GM18505 (cell line): Measurements from ENCODE around the gene CHST15.
"Not testable (repeated sequence)": the region's sequence is repeated elsewhere in the genome, so short reads cannot be mapped to it uniquely, and the experiment has no call there.

ENCODE experiments used
- ATAC-seq: cut with Tn5 transposase; IDR thresholded peaks from one replicate; pipeline ENCODE4 v1.9.1; 2021; ENCODE audit not compliant: unreplicated experiment
- POLR2A ChIP-seq: IDR thresholded peaks from 4 replicates; pipeline ENCODE4 v1.6.1; 2011; ENCODE audit warnings: borderline replicate concordance; ENCODE audit not compliant: insufficient read depth, insufficient read length; ENCODE audit errors: extremely low read depth

The CHST15 gene

DNA sequence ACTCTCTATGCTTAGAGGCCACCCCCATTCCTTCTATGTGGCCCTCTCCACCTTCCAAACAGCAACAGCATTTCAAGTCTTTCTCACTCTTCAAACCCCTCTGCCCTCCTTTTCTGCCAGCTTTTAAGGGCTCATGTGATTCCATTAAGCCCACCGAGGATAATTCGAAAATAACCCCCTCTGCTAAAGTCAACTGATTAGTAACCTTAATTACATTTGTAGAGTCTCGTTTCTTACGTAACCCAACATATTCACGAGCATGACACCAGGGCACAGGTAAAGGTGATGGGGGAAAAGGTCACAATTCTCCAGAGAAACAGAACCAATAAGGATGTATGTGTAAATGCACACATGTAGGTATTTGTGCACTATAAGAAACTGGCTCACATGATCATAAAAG is 6.7 kb upstream of the CHST15 start:
- ATAC-seq = no peak
- TF ChIP-seq POLR2A = no peak

DNA sequence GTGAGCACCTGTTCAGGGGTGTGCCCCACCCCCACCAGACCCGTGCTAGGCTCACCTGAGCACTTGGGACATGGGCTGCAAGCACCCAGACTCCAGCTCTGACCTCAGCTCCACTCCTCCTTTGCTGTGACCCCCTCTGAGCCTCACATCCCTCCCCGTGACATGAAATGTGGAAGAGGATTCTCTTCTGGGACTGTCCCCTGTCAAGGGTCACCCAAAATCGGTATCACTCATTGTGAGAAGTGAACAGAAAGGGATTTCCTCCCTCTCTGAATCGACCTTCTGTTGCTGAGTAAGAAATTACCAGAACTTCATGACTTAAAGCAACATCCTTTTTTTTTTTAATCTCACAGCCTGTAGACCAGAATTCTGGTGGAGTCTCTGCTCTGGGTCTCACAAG is 6.2 kb upstream of the CHST15 start:
- ATAC-seq = no peak
- TF ChIP-seq POLR2A = no peak

DNA sequence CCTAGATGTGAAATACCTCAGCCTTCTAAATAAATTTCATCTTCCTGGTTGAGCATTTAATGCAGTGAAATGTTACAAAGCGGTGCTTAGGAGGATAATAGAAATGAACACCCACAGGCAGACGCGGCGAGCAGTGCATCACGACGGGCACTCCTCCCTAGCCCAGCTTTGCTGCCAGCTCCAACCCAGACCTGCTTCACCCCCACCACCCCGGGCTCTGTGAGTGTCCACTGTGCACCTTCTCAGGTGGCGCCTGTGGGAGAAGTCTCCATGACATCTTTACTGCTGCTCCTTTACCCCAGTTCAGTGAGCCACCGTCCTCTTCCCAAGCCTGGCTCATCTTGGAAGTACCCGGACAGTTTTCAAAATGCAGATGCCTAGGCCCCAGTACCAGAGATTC is 5.2 kb upstream of the CHST15 start:
- TF ChIP-seq POLR2A = no peak
- ATAC-seq = no peak

DNA sequence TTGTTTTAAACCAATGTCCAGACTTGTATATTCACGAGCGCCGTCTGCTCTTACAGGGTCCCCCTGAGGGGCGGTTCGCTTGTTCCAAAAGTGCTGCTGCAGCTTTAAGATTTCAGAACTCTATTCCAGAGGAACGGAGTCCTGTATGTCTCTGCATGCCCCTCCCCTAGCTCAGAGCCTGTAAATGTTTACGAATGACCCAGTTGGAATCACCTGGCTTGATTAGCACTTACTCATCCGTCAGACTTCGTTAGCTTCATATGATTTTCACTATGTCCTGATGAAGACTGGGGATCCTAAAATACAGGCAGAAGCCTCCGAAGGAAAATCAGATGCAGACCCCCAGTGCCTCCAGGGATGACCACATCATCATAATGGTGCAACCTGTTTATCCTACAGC is 4.5 kb upstream of the CHST15 start:
- no peak for TF ChIP-seq POLR2A
- ATAC-seq = no peak

DNA sequence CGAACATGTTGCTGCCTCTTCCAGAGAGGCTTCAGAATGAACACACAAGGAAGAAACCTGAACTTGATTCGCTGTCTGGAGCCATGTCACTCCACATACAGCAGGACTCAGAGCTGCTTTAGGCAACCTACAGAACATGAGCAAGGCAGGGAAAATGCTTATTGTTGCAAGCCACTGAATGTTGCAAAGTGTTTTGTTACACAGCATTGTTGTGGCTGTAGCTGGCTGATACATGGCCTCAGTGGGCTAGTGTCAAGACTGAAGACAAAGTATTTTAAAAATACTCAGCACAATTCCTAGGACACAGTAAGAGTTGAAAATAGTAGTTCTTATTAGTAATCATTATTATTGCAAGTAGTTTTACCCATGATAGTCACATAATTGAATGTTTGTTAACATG is 3.1 kb upstream of the CHST15 start:
- no peak for TF ChIP-seq POLR2A
- no peak for ATAC-seq

DNA sequence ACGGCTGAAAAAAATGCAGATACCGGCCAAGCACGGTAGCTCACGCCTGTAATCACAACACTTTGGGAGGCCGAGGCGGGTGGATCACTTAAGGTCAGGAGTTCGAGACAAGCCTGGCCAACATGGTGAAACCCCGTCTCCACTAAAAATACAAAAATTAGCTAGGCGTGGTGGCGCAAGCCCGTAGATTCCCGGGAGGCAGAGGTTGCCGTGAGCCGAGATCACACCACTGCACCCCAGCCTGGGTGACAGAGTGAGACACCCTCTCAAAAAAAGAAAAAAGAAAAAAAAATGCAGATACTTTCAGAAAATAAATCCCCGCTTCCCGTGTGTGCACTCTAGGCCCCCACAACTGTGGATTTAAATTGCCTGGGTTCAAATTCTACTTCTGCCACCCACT is 2.4 kb upstream of the CHST15 start:
- ATAC-seq = not testable (repeated sequence)

DNA sequence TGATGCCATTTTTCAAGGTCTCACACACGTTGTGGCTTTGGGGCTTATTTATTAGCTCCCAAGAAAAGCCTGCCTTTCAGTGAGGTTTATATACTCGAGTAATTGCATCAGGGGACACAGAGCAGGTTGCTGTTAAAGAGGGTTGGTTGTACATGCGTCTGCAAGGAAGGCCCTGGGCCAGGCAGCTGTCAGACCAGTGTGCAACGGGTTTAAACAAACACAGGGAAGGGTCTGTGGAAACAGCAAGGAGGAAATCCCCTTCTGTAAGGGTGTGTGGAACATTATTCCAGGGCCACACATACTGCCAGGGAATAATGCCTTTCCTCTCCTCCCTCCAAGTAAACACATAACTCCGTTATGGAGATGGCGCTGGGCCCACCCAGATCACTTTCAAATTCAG is 1.7 kb upstream of the CHST15 start:
- no peak for TF ChIP-seq POLR2A
- ATAC-seq = no peak

DNA sequence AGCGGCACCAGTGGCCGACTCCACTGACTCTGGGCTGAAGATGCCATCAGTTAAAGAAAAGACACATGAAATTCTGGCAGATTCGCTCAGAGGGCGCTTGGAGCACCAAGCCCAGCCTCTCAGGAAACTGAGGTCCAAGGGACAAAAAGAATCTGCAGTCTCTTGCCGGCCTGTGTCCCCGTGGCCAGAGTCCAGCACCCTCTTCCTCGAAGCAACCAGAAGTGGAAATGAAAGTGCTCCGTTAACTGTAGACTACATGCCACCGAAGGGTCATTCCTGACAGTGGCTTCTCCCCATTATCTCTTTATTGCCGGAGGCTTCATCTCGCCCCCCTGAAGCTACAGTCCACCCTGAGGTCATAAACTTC is 1.0 kb upstream of the CHST15 start:
- TF ChIP-seq POLR2A = no peak
- no peak for ATAC-seq

DNA sequence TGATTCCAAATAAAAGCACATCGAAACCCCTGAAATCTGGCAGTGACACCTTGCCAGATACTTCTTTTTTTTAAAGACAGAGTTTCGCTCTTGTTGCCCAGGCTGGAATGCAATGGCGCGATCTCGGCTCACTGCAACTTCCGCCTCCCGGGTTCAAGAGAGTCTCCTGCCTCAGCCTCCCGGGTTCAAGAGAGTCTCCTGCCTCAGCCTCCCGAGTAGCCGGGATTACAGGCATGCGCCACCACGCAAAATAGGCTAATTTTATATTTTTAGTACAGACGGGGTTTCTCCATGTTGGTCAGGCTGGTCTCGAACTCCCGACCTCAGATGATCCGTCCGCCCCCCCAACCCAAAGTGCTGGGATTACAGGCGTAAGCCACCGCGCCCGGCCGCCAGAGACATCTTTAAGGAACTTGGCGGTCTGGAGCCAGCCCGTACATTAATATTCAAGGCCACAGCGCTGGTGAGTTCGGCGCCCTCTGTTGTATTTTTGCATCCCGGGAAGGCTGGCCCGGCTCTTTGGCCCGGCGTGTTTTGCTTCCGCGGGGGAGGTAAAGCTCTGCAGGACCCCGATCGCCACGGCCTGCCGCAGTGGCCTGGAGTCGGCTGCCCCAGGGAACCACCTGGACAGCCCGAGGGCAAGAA is 498 bp upstream of the CHST15 start:
- not testable (repeated sequence) for ATAC-seq

DNA sequence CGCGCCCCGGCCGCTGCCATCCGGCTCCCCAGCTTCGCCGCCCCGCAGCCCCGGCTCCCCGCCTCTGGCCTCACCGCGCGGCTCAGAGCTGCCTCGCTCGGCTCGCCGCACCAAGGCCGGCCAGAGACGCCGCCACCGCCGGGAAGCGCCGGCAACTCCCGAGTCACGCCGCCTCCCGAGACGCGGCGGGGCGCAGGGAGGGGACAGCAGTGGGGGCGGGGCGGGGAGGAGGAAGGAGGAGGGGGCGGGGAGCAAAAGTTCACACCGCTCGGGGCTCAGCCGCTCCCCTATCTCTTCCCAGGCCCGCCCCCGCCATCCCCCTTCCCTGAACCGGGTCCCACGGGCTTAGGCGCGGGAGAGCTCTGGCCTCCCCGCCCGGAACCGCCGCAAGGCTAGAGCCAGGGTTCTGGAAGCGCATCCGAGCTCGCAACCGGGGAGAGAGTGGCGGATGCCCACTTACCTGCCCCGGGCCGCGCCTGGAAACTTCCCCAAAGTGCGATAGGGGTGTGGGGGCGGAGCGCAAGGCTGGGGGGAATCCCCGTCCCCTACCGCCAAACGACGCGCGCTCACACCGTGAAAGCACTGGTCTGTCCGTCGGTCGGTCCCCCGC is 1.0 kb downstream of the CHST15 start:
- TF ChIP-seq POLR2A = no peak
- ATAC-seq = no peak

DNA sequence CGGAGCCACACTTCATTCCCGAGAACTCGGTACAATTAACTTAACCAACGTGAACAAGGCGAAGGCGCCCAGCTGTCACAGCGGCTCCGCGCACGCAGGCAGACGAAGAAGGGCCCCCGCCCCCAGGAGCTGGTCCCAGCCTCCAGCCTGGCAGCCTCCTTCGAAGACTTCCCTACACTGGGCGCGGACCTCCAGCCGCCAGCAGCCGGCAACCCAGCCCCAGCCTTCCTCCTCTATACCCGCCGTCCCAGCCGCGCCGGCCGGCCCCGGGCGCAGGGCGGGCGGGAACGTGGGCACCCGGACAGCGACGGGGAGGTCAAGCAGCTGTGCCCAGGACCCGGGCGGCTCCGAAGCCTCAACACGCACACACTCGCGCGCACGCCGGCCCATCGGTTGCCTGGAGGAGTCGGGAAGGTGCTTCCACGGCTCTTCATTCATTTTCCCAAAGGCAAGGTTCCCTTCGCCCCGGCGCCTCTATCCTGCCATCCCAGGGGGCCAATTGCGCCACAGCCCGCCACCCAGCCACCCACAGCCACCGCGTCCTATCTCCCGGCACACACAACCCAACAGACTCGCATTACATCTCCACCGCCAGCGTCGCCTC is 1.6 kb downstream of the CHST15 start:
- no peak for TF ChIP-seq POLR2A
- ATAC-seq = no peak

DNA sequence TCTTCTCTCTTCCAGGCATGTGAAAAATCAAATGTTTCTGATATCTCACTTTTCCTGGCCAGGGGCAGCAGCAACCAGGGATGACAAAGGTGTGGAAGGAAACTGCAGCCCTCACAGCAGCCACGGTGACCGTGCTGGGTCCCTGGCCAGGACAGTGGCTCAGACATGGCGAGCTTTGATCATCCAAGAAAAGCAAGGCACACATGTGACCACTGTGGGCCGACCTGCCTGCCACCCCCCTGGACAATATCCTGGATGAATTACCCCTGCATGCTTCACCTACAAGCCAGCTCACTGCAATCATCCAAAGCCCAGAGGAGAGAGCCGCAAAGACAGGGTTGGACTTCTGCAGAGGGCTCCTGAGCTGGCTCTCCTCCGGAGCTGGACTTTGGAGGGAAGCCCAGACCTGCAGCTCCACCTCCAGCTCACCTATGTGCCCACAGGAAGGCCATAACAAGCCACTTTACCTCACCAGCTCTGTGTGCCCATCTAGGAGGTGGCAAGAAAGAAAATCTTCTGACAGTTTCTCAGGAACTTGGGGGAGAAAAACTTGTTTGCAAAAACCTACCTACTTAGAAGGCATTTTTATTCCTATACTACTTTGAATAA is 2.7 kb downstream of the CHST15 start:
- no peak for TF ChIP-seq POLR2A
- no peak for ATAC-seq

DNA sequence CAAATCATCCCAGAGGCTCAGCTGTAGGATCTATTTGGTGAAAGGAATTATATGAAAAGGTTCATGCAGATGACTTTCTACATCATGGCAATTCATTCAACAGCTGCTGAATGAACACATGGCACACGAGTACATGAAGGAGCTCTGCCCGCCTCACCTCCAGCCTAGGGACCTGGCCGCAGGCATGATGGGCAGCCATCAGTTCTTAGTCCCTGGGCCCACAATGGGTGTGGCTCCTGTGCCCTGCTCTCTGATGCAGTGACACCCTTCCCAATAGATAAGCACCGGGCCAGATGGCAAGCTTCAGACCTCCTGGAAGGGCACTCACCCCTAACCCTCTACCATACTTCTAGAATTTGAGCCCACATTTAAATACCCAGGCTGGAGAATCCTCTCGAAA is 3.5 kb downstream of the CHST15 start:
- no peak for ATAC-seq
- no peak for TF ChIP-seq POLR2A

DNA sequence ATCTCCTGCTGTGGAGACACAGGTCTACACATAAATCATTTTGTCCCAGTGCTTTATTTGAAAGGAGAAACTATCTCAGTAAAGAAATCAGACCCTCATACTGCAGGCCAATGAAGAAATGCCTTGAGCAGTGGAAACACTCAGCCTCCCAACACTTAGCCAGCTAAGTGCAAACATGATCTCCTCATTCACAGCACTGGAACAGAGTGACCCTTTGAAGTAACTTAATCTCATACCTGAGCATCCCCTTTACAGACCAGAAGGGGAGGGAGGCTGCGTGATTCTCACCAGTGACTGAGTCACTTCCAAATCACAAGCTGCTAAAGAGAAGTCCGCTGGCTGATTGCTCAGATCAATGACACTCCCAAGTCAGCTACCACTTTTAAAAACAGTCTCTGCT is 4.5 kb downstream of the CHST15 start:
- no peak for TF ChIP-seq POLR2A
- no peak for ATAC-seq
